ENCODE results near the gene CEP112. TPM values are rescaled to one million over a fixed set of nuclear protein-coding genes. Genes with fewer than 3 reads are reported as not detected.

The CEP112 gene
- total RNA-seq, 1 experiment from 2014 or later = 9.5 TPM

DNA sequence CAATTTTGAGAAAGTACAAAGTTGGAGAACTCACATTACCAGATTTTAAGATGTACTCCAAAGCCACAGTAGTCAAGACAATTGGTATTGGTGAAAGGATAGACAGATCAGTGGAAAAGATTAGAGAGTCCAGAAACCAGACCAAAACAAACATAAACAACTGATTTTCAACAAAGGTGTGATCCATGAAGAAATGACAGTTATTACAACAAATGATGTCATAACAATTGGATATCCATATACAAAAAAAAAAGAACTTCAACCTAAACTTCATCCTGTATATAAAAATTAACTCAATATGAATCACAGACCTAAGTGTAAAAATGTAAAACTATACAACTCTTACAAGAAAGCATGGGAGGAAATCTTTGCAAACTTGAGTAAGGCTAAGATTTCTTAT is 8.4 kb downstream of the CEP112 start:
- ChIA-PET POLR2A (interaction anchor here (0.6 kb wide), 1 partner anchor 707 kb away, joined by 4 read pairs; no protein-coding TSS in a partner anchor), CTCF (no interaction called here)
- no peaks in the 10 kb centered on the region for H3K27me3 ChIP-seq (ENCODE audit: control insufficient read depth, insufficient read depth, low read length)
- no TSS peak for BruUV-seq (replicated peaks)
- no peaks in the 10 kb centered on the region for H3K9me3 ChIP-seq (ENCODE audit: control insufficient read depth, insufficient read depth, low read depth, low read length)
- H3K4me3 ChIP-seq (ENCODE audit: low read depth in 2 of 2, low read length in 2 of 2) = no peak overlapping the region
- ATAC-seq (no peak), DNase-seq (ENCODE audit: low read depth, low spot score) (no peak)
- H3K27ac ChIP-seq (ENCODE audit: low read length) = no peak overlapping the region
- no peaks in the 10 kb centered on the region; the same call in 1 of the 2 replicates for H3K36me3 ChIP-seq (ENCODE audit: control insufficient read depth, insufficient read depth, low read length)
- intact Hi-C loops (cut with micrococcal nuclease; ENCODE audit: unreplicated experiment) = no loop called here
- no peaks in the 10 kb centered on the region for H3K4me1 ChIP-seq (ENCODE audit: control insufficient read depth, insufficient read depth, low read length)
- TF ChIP-seq TCF7L2 (IDR thresholded peaks at IDR 0.05; ENCODE audit: low read depth, low read length) (no peak), CTCF (IDR thresholded peaks at IDR 0.05) (no peak), POLR2AphosphoS5 (IDR thresholded peaks at IDR 0.05; ENCODE audit: low read depth, low read length) (no peak), SIN3A (IDR thresholded peaks at IDR 0.05; ENCODE audit: borderline replicate concordance, insufficient read depth, low read depth, low read length) (no peak), REST (IDR thresholded peaks at IDR 0.05; ENCODE audit: insufficient read depth in 1 of 2, low read depth in 2 of 2, low read length in 1 of 2) (no peak)
- in situ Hi-C loops (cut with HindIII; ENCODE audit: low pct_unique_long_range_greater_than_20kb, low sequenced_read_pairs) = no loop called here

- H3K36me3 ChIP-seq (ENCODE audit: control insufficient read depth, insufficient read depth, low read length) = no peaks in the 10 kb centered on the region; the same call in 1 of the 2 replicates
- TF ChIP-seq TCF7L2 (IDR thresholded peaks at IDR 0.05; ENCODE audit: low read depth, low read length) = no peak
- POLR2A ChIA-PET = no interaction called here
- no peaks in the 10 kb centered on the region for H3K9me3 ChIP-seq (ENCODE audit: control insufficient read depth, insufficient read depth, low read depth, low read length)
- no TSS peak for BruUV-seq (replicated peaks)
- CTCF ChIA-PET = no interaction called here
- no peaks in the 10 kb centered on the region for H3K27me3 ChIP-seq (ENCODE audit: control insufficient read depth, insufficient read depth, low read length)
- no peaks in the 10 kb centered on the region for H3K4me1 ChIP-seq (ENCODE audit: control insufficient read depth, insufficient read depth, low read length)
- in situ Hi-C loops (cut with HindIII; ENCODE audit: low pct_unique_long_range_greater_than_20kb, low sequenced_read_pairs) (no loop called here), intact Hi-C loops (cut with micrococcal nuclease; ENCODE audit: unreplicated experiment) (no loop called here)
- DNase-seq (ENCODE audit: low read depth, low spot score) (no peak), ATAC-seq (no peak)
- H3K27ac ChIP-seq (ENCODE audit: low read length) = no peak overlapping the region
- H3K4me3 ChIP-seq (ENCODE audit: low read depth in 2 of 2, low read length in 2 of 2) = no peak overlapping the region
These were observed 13.3 kb downstream of the CEP112 start for GRCh38 chr17:66178642-66179041.

GRCh38 chr17:66177048-66177447 is 14.9 kb downstream of the CEP112 start:
- Histone ChIP-seq H3K36me3 (ENCODE audit: control insufficient read depth, insufficient read depth, low read length) (no peaks in the 10 kb centered on the region; the same call in 1 of the 2 replicates), H3K9me3 (ENCODE audit: control insufficient read depth, insufficient read depth, low read depth, low read length) (no peaks in the 10 kb centered on the region), H3K4me3 (ENCODE audit: low read depth in 2 of 2, low read length in 2 of 2) (no peak overlapping the region), H3K27me3 (ENCODE audit: control insufficient read depth, insufficient read depth, low read length) (no peaks in the 10 kb centered on the region), H3K4me1 (ENCODE audit: control insufficient read depth, insufficient read depth, low read length) (no peaks in the 10 kb centered on the region), H3K27ac (ENCODE audit: low read length) (no peak overlapping the region)
- ATAC-seq = no peak
- TF ChIP-seq CTCF (IDR thresholded peaks at IDR 0.05) (no peak), REST (IDR thresholded peaks at IDR 0.05; ENCODE audit: insufficient read depth in 1 of 2, low read depth in 2 of 2, low read length in 1 of 2) (no peak), POLR2AphosphoS5 (IDR thresholded peaks at IDR 0.05; ENCODE audit: low read depth, low read length) (no peak), SIN3A (IDR thresholded peaks at IDR 0.05; ENCODE audit: borderline replicate concordance, insufficient read depth, low read depth, low read length) (no peak), TCF7L2 (IDR thresholded peaks at IDR 0.05; ENCODE audit: low read depth, low read length) (no peak)
- BruUV-seq (replicated peaks) = no TSS peak
- in situ Hi-C loops (cut with HindIII; ENCODE audit: low pct_unique_long_range_greater_than_20kb, low sequenced_read_pairs) (no loop called here), intact Hi-C loops (cut with micrococcal nuclease; ENCODE audit: unreplicated experiment) (no loop called here)
- CTCF ChIA-PET = no interaction called here
- POLR2A ChIA-PET = interaction anchor here (0.5 kb wide), 1 partner anchor 1580 kb away, joined by 7 read pairs; no protein-coding TSS in a partner anchor
- no peak for DNase-seq (ENCODE audit: low read depth, low spot score)
